Left renal cortex interstitium (tissue), 4 donors: ENCODE data around the gene CFAP54. TPM values are rescaled to one million over a fixed set of nuclear protein-coding genes. Genes with fewer than 3 reads are reported as not detected.
"Not testable (repeated sequence)": the region's sequence is repeated elsewhere in the genome, so short reads cannot be mapped to it uniquely, and the experiment has no call there.

ENCODE experiments used
- DNase-seq, 4 donors: peaks; one replicate each; pipeline ENCODE4 v3.0.0-alpha.2; 2013; ENCODE audit warnings: low read depth in 4 of 4, low spot score in 2 of 4, missing footprints in 1 of 4
- polyA plus RNA-seq, 4 donors: library from polyadenylated mRNA; unstranded; fragments of 120-200 nt; gene quantifications; one replicate each; pipeline ENCODE4 v1.2.1, GENCODE V29; 2013; ENCODE audit not compliant: insufficient read length in 4 of 4

The CFAP54 gene
- polyA plus RNA-seq, 4 donors: 2.0 to 3.7 (median 3.1) TPM

DNA sequence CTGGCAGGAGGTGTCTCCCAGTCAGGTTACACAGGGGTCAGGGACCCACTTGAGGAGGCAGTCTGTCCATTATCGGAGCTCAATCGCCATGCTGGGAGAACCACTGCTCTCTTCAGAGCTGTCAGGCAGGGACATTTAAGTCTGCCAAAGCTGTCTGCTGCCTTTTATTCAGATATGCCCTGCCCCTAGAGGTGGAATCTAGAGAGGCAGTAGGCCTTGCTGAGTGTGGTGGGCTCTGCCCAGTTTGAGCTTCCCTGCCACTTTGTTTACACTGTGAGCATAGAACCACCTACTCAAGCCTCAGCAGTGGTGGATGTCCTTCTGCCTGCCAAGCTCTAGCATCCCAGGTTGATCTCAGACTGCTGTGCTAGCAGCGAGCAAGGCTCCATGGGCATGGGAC is 115.0 kb downstream of the CFAP54 start:
- DNase-seq: not testable (repeated sequence)

DNA sequence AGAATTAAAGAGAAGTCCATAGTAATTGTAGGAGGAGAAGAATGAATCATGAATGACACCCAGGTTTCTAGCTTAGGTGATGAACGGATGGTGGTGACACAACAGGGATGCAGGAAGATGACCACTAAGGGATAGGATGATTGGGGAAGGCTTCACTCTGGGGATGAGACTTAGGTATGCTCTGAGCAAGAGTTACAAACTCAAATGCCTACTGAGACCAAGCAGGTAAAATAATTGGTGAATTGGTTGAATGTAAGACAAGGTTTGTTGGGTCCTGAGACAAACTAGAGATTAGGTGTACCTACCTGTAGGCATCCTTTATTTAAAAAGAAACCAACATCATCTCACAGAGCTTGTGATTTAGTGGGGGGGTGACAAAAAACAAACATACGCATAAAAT is 116.3 kb downstream of the CFAP54 start:
- no peak for DNase-seq

DNA sequence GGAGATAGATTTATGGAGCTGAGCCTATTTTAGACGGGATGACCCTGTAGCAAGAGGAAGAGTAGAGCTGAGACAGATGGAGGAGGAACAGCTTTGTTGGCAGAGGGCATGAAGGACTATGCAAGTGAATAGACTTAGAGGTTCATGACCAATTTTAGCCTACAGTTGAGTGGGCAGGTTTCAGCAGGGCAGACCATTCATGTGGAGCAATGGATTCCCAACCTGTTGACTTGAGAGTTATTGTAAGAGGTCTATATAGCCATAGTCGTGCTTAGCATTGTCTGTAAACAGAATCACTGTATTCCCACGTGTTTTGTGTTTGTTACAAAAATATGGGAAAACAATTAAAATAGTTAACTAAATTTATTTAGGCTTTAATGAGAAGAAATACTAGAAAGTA is 116.8 kb downstream of the CFAP54 start:
- no peak for DNase-seq

DNA sequence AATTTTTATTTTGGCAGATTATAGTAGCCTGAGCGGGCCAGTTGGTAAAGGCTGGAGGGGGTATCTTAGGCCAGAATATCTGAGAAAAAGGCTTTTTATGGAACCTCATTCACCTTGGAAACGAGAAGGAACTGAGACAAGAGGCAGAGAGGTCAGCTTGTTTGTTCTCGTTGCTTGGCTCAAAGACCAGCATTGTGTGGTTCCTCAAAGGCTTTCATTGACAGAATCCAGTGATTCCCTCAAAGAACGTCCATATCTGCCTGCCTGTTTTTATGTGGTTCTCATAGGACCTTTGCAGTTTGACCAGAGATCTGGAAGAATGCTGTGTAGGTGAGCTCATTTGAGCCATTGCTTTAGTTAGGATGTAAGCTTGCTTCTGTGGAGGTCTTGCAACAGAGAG is 117.3 kb downstream of the CFAP54 start:
- no peak for DNase-seq

DNA sequence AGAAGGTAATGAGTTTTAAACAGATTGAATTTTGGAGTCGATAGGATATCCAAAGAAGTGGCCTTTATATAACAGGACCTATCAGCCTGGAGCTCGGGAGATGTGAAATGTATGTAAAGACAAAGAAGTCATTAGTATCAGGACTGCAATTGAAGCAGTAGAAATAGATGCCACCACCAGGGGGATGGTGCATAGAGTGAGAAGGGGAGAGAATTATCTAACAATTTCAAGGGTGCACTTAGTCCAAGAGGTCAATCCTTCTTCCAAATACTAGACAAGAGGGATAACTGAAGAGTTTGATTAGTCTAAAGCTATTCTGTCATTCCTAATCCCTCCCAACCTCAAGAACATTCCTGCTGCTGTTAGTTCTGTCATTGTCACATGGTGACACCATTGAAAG is 127.8 kb downstream of the CFAP54 start:
- DNase-seq: no peak

DNA sequence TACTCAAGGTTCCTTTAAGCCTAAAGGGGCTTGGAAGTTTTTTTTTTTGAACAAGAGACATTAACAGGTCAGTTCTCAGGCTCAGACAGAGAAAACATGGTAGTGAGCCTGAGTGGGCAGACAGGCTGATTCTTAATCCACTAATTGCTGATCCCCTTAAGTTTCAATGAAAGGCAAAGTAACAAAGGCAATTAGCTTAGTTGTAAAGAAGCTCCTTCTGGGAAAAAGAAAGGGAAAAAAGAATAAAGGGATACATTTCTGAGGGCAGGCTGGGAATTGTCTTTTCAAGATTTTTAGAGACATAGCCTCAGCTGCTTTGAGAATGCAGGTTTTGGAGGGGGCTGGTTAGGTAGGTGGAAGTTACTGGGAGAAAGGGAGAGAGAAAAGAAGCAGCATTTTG is 133.8 kb downstream of the CFAP54 start:
- DNase-seq: no peak

DNA sequence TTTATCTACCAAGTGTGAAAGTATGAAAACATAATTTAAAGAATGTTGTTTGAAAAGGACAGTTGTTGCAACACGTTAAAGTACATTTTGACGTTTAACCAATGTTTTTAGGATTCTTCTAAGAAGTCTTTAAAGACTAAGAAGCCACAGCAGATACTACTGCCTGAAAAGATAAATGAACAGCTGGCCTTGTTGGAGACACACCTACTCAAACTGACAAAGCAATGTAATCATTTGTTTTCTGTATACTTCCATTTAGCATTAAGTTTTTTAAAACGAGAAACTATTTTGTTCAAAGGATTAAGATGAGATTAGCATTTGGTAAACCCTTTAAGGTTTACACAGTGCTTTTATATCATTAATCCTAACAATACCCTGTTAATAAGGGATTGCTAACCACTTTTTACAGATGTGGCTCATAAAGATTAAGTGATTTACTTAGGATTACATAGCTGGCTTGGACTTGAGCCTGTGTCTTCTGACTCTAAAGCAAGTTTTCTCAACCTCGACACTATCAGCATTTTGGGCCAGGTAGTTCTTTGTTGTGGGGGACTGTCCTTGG is 134.4 kb downstream of the CFAP54 start:
- DNase-seq: no peak

DNA sequence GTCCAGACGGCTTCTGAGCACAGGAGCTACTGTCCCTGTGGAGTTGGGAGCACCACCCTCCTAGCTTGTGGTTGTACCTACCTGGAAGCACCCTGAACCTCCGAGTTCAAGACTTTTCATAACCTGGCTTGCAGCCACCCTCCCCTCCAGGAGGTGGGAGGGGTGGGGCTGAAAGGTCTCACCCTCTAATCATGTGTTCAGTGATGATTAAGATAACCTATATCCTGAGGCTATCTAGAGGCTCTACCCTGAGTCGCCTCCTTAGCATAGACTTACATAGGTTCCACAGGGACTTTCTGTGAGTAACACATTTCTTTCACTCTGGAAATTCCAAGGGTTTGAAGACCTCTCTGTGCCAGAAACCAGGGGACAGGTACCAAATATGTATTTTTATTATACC is 146.5 kb downstream of the CFAP54 start:
- no peak for DNase-seq

DNA sequence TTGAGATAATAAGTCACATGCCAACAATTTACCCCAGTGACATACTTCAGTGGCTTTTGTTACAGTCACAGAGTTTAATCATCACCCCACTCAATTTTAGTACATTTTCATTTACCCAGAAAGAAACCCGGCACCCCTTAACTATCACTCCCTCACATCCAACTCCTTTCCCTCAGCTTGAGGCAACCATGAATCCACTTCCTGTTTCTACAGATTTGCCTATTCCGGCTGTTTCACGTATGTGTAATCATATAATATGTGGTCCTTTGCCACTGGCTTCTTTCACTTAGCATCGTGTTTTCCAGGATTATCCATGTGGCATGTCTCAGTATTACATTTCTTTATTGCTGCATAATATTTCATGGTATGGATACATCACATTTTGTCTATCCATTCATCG is 147.5 kb downstream of the CFAP54 start:
- DNase-seq: no peak

DNA sequence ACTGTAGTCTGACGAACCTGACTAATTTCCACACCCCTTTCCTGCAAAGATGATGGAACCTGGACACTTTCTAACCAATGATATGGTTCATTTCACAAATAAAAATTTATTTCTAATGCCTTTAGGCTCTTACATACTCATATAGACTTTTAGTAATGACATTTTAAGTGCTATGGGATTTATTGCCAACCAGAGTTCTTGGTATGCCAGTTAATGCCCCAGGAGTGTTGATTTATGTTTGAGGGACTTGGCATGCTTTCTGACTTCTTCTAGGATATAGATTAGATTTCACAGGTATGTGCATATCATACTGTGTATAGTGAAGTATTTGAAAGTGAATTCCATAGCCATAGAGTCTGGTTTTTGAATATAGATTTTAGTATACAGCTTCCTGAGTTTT is 159.5 kb downstream of the CFAP54 start:
- no peak for DNase-seq

DNA sequence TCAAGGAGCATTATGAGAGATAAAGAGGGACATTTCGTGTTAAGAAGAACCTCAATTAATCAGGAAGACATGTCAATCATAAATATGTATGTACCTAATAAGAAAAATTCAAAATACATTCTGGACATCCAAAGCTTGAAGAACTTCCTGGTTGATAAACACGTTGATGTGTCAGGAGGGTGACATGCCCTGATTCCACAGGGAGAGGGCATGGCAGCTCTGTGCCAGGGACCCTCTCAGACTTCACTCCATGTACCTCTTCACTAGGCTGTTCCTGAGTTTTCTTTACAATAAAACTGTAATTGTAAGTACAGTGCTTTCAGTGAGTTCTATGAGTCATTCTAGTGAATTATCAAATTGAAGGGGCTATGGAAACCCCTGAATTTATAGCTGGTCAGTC is 163.5 kb downstream of the CFAP54 start:
- DNase-seq: no peak

DNA sequence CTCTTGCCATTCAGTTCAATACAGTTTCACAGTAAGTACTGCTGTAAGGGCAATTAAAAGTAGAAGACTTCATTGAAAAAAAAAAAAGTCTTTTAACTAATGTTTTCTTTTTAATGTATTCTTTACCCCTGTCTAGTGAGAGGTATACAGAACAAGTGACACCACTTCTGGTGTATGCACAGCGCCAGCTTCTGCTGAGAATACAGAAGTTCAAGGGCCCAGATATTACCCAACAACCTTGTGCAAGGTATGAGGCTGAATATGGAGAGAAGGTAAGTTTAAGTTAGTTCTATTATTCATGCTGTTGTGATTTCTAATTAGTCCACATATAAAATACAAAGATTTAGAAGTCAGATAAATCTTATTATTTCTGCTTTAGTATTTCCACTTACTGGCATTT is 168.7 kb downstream of the CFAP54 start:
- DNase-seq: no peak

DNA sequence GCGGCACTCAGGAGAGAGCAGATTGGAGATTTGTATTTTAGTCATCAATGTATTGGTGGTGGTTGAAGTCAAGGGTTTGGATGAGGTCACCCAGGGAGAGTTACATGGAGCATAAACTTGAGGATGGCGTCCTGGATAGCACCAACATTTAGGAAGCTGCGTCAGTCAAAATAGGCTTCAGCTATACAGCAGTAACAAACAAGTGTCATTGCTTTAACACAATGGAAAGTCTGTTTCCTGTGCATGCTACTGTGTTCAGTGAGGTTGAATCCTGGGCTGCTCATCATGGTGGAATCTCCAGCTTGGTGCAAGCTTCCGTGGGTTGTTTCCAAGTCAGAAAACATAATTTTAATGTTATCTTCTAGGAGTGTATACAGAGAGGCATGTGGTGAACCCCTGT is 180.4 kb downstream of the CFAP54 start:
- DNase-seq: no peak

DNA sequence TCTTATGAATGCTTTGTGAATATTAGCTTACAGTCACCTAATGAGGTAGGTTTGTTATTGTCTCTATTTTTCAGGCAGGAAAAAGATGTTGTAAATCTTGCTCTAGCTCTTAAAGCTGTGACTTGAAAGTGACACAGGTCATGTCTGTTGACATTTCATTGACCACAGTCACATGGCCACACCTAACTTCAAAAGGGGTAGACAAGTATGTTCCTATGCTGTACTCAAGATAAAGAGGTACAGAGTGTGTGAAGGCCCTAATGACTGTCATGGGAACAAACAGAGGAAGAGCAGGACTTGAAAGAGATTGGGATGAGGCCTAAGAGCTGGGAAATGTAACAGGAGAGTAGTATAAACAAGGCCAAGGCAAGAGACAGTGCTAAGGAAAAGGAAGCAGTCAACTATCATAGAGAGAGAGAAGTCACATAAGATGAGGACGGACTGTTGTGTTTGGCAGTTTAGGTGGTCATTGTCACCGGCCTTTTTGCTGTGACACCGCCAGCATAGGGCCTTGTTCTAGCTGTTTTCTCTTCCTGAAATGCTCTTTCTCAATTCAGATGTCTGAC is 181.0 kb downstream of the CFAP54 start:
- no peak for DNase-seq

DNA sequence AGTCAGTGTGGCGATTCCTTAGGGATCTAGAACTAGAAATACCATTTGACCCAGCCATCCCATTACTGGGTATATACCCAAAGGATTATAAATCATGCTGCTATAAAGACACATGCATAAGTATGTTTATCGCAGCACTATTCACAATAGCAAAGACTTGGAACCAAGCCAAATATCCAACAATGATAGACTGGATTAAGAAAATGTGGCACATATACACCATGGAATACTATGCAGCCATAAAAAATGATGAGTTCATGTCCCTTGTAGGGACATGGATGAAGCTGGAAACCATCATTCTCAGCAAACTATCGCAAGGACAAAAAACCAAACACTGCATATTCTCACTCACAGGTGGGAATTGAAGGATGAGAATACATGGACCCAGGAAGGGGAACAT is 186.1 kb downstream of the CFAP54 start:
- DNase-seq: not testable (repeated sequence)

DNA sequence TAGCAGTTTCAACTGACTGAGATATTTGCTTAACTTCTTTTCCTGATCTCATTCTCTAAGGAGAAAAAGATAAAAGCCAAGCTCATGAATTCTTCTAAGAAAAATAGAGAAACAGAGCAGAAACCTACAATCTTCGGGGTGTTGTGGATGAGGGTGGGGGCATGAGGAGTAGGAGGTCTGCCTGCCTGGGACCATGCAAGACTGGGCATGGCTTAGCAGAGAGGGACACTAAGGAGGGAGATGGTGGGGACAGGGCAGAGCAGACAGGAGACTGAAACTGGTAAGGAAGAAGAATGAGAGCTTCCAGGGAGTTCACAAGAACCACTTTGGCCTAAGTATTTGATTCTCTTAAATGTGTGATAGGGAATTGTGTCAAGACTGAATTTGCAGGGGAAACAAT is 188.0 kb downstream of the CFAP54 start:
- no peak for DNase-seq

DNA sequence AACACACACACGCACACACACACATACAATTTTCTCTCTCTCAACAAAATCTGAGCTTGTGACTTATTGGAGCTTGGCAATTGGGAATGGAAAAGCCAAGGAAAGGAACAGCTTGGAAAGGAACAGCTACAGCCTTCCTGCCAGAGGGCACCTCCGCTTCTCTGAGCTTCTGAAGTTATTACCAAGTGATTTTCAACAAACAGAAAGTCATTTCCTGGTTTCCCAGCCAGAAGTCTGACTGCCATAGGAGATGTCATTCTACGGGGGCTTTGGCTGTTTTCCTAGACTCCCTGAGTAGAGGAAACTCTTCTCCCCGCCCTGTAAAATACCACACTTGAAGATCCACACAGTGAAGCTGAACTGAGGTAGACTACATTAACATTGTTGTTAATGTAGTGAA is 198.3 kb downstream of the CFAP54 start:
- no peak for DNase-seq

DNA sequence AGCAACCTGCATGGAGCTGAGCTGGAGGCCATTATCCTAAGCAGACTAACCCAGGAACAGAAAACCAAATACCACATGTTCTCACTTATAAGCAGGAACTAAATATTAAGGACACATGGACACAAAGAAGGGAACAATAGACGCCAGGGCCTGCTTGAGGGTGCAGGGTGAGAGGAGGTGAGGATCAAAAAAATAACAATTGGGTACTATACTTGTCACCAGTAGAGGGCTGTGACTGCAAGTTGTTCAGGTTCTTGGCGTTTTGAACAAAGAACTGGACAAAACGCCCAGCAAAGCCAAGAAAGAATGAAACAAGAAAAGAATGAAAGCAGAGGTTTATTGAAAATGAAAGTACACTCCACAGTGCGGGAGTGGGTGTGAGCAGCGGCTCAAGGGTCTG is 209.1 kb downstream of the CFAP54 start:
- DNase-seq: no peak

DNA sequence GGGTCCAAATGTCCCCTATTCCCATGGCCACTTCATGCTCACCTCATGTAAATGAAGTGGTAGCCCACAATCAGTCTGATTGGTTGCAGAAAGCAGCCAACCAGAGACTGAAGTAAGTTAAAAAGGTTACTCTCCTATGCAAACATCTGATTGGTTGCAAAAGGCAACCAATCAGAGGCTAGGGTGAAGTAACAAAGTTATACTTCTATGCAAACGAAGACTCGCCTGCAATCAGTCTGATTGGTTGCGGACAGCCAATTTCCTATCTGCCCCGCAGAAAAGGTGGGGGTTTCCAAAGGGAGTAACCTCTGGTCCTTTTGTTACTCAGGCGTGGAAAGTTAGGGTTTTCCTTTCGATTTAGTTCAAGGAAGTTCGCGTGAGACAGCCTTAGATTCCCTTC is 209.6 kb downstream of the CFAP54 start:
- no peak for DNase-seq

DNA sequence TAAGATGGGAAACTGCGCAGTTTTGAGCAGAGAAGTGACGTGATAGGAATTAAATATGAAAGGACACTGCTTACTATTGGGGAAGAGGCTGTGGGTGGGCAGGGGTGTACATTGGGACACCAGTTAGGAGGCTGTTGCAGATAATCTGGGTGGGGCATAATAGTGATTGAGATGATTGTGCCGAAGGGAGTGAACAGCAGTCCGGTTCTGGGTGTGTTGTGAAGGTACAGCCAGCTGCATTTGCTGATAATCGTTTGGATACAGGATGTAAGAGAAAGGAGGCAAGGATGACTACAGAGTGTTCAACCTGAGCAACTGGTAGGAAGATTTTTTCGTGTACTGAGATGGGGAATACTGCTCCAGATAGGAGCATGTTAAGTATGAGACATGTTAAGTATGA is 212.5 kb downstream of the CFAP54 start:
- no peak for DNase-seq

DNA sequence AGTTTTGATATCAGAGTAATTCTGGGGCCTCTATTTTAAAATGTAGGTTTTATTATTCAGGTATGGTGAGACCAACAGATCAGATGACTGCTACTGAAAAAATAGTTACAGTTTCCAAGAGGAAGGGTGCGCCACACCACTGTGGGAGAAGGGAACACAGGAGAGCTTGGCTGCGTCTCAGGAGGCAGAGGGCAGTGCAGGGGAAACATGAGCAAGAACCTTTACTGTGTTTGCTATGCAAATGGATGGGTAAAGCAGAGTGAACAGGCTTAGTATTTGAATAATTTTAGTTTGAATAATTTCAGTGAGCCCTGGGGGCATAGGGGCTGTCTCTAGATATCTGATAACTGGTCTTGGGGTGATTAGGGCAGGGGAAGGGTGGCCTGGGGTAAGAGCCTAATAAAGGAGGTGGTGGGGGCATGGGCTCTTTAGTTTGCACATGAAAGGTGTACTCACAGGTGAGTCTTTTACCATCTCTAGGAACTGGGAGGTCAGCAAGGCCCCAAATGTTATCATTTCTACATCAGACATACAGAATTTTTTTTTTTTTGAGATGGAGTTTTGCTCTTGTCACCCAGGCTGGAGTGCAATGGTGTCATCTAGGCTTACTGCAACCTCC is 220.9 kb downstream of the CFAP54 start:
- no peak for DNase-seq

DNA sequence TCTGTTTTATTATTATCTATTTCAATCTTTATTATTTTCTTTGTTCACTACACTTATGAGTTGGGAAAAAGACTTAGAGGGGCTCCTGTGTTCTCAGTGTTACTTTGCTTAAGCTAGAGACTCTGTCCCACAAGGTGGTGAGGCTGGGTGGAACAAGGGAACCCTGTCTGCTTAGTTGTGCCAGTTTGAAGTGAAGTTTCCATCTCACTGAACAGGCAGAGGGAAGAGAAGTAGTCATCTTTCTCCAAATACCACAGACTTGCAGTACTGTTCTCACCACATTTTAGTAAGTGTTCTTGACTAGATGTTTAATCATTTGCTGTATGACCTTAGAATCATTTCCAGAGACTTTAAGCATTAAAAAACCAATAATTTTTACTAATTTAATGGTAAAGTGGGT is 222.0 kb downstream of the CFAP54 start:
- no peak for DNase-seq

DNA sequence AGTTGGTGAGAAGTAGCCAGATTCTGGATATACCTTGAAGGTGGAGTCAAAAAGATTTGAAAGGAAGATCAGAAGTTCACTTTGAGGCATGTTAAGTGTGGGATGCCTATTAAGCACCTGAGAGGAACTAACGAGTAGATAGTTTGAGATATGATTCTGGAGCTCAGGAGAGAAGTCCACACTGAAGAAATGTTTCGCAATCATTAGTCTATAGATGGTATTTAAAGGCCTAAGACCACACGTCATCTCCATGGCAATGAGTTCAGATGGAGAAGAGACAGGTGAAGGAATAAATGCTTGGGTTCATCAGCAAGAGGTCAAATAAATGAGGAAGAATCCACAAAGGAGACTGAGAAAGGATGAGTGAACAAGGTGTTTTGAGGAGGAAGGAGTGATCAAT is 224.8 kb downstream of the CFAP54 start:
- no peak for DNase-seq
